COLO829 (cell line): ENCODE results near the gene AP3S2.
"Not testable (repeated sequence)": the region's sequence is repeated elsewhere in the genome, so short reads cannot be mapped to it uniquely, and the experiment has no call there.

Experiments
- DNase-seq: peaks from one replicate; pipeline ENCODE4 v3.0.0; 2012; ENCODE audit warnings: low spot score

Gene AP3S2

DNA sequence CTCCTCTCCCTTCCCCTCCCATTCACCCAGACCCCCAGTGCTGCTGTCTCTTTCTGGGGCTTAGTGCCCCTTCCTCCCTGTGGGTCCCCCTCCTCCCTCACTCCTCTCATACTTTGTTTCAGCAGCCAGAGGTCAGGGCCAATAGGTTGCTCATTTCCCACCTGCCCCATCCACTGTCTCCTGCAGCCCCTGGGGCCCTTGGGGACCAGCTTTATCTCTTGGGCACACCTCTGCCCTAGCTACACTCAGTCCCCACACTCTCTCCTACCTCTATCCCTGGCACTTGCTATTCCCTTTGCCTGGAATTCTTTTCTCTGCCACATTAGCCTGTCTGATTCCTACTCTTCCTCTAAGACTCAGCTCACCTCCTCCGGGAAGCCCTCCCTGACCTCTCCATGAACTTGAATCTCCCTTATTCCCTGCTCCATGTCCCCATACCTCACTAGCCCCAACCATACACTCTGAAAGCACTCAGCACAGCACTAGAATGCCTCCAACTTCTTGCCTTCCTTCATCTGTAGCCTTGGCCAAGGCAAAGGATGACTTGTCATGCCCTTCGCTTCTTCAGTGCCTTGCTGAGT lies 93.8 kb downstream of the AP3S2 start:
- no peak for DNase-seq

GRCh38 chr15:89799011-89799911 lies 94.5 kb downstream of the AP3S2 start:
- DNase-seq = no peak

GRCh38 chr15:89797678-89798201 lies 96.1 kb downstream of the AP3S2 start:
- no peak for DNase-seq

DNA sequence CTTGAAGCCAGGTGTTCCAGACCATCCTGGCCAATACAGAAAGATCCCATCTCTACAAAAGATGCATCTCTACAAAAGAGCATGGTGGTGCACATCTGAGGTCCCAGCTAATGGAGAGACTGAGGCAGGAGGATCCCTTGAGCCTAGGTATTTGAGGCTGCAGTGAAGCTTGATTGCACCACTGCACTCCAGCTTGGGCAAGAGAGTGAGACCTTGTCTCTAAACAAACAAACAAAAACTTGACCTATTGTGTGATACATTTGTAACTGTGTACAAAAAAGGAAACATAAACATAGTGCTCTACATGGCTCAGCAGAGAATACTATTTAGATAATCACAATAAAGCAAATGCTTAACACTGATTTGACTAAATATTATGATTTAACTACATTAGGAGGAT lies 97.8 kb downstream of the AP3S2 start:
- no peak for DNase-seq

- no peak for DNase-seq
Observed at GRCh38 chr15:89794627-89795241, 99.1 kb downstream of the AP3S2 start.

- DNase-seq = no peak
Observed at GRCh38 chr15:89792106-89792805, 101.5 kb downstream of the AP3S2 start.

DNA sequence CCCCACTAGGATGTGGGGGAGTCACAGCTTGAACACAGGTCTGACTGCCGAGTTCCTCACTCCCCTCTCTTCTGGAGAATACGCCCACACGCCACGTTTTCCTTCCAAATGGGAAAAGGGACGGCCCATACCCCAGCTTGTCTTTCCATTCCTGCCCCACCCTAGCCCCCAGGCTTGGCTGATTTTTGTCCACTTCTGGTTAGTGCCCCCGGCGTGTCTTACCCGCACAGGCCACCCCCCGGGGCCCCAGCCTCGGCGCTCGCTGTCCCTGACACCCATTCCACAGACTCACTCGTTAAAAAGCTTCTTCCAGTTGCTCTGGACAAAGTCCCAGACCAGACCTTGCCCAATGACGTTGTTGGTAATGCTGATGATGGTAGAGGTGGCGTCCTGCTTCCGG lies 103.1 kb downstream of the AP3S2 start:
- DNase-seq = no peak

- DNase-seq = no peak
Observed at GRCh38 chr15:89790206-89790605, 103.6 kb downstream of the AP3S2 start.

DNA sequence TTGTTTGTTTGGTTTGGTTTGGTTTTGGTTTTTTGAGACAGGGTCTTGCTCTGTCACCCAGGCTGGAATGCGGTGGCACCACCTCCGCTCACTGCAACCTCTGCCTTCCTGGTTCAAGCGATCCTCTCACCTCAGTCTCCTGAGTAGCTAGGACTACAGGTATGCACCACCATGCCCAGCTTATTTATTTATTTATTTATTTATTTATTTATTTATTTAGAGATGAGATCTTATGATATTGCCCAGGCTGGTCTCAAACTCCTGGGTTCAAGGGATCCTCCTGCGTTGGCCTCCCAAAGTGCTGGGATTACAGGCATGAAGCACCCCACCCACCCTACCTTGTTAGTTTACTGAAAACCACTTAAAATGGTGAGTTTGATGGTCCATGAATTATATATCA lies 105.2 kb downstream of the AP3S2 start:
- DNase-seq = not testable (repeated sequence)

GRCh38 chr15:89787944-89788343 lies 105.8 kb downstream of the AP3S2 start:
- no peak for DNase-seq

GRCh38 chr15:89785774-89786140 lies 108.0 kb downstream of the AP3S2 start:
- no peak for DNase-seq

GRCh38 chr15:89785064-89785773 lies 108.6 kb downstream of the AP3S2 start:
- DNase-seq = no peak

DNA sequence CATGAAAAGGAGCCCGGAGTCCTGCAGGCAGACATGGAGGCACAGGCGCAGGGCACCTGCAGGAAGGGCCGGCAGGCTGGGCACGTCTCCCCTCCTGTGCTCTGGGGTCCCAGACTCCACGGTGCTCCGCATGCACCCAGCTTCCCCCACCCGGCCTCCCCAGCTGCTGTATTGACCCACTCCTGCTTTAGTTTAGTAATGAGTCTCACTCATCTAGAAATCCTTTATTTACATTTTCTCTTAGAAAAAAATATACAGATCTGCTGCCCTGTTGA lies 109.2 kb downstream of the AP3S2 start:
- DNase-seq = no peak

GRCh38 chr15:89783861-89784685 lies 109.7 kb downstream of the AP3S2 start:
- no peak for DNase-seq

DNA sequence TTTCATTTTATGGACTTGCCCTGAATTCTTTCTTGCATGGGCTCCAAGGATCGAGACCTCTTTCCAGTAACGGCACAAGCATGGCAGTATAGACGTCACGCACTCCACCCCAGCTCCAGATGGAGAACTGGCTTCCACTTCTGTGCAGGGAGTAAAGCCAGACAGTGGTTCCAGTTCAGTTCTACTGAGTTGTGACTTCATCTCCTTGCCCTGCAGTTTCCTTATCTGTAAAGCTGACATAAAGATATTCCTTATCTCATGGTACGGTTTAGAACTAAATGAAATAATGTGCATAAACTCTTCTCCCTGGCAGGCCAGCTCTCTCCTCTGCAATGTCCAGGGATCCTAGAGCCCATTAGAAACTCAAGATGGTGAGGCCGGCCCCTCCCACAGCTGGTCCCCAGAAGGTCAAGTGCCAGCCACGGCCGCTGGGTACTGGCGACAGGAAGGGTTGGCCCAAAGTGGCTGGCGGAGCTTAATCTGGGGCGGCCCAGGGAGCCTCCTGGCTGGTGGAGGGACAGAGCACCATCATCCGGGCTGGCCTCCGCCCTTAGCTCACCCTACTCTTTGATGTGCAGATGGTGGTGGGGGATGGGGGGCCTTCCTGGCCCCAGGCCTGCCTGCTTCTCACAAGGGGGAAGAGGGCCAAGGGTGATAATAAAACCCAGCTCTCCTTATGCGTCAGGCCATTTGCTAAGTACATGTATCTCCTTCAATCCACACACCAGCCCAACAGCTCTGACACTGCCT lies 110.5 kb downstream of the AP3S2 start:
- DNase-seq = no peak

- DNase-seq = not testable (repeated sequence)
Observed at GRCh38 chr15:89782619-89782950, 111.2 kb downstream of the AP3S2 start.

GRCh38 chr15:89781891-89782618 lies 111.7 kb downstream of the AP3S2 start:
- no peak for DNase-seq

DNA sequence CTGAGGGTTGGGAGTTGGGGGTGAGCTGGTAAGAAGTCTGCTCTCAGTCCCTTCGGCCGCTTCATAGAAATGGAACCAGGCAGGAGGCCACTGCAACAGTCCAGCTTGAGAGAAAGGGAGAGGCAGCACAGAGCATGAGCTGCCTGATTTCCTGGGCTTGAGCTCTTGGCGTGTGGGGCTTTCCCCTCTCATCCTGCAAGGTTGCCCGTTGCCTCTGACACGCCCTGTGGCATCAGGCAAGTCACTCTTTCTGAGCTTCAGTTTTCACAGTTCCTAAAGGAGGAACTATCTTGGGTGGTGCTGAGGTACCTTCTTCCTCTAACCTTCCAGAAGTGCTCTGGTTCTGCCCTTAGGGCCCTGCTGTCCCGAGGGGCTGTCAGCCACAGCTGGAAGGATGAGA lies 112.7 kb downstream of the AP3S2 start:
- DNase-seq = no peak

GRCh38 chr15:89780601-89781000 lies 113.2 kb downstream of the AP3S2 start:
- DNase-seq = no peak
